GM12874 (cell line): ENCODE data around the gene ALPL.

Experiments used
- CTCF ChIP-seq: IDR thresholded peaks from 2 replicates; pipeline ENCODE4 v1.5.1; 2011; ENCODE audit warnings: low read depth, mild to moderate bottlenecking, control low read depth, low read length, moderate library complexity; ENCODE audit not compliant: insufficient read depth

ALPL gene

GRCh38 chr1:21579791-21580190, 70.6 kb downstream of the ALPL start:
- no peak for TF ChIP-seq CTCF

DNA sequence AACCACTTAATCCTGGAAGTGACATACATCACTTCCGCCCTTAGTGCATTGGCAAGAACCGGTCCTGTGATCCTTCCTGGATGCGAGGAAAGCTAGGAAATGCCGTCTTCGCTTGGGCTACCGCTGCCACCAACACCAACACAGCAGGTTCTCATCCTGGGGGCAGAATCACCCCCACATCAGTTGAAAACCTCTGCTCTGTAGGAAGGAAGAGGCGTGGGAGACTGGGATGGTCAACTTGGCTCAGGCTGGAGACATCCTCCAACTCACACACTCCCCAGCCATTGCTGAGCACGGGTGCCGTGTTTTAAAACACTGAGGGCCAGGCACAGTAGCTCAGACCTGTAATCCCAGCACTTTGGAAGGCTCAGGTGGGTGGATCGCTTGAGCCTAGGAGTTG, 74.9 kb downstream of the ALPL start:
- no peak for TF ChIP-seq CTCF

DNA sequence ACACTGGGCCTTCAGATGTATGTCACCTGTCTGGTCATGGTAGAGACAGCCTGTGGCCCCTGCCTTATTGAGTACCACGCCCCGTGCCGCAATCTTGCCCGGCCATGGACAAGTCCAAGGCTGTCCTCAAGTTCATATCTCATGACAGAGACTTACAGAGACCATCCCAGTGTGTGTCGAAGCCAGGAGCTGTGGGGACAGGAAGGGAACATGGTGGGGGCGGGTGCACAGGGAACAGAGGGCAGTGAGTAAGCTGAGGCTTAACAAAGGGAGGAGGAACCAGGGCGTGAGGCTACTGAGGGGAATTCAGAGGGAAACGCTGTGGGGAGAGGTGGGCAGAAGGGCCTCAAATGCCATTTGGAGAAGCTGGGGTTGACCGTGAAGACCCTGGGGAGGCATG, 75.8 kb downstream of the ALPL start:
- no peak for TF ChIP-seq CTCF

DNA sequence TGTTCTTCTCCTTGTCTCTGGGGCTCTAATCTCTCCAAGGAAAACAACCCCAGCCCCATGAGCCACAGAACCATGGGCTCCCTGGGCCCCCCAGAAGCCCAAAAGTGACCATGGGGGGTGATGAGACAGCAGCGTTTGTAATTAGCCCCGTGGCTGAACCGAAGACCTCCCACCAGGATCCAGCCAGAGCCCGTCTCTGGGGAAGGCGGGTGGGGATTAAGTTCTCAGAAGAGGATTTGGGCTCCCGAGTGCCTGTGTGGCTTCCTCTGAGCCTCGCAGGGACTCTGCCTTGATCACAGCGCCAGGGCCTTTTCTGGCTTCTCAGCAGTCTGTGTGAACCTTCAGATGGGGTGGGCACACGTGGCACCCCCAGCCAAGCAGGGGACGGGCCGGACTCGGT, 77.0 kb downstream of the ALPL start:
- no peak for TF ChIP-seq CTCF

GRCh38 chr1:21586846-21587601, 77.8 kb downstream of the ALPL start:
- TF ChIP-seq CTCF: no peak

DNA sequence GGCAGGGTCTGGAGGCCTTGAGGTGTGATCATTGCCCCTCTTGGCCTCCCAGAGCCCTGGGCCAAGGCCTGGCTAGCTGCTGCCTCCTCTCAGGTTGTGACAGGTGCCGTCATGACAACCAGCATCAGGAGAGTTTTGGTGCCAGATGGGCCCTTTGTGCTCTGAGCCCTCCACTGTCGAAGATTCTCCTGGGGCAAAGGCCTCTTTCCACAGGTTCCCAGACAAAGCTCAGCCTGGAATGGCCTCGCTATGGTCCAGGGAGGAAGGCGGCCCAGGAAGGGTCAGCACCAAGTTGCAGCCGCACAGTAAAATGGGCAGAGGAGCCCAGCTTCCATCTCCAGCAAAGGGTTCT, 78.4 kb downstream of the ALPL start:
- no peak for TF ChIP-seq CTCF

GRCh38 chr1:21589618-21590017, 80.4 kb downstream of the ALPL start:
- no peak for TF ChIP-seq CTCF
